Immature natural killer cell (primary cell): Measurements from ENCODE around the gene KMT2C. TPM values are rescaled to one million over a fixed set of nuclear protein-coding genes. Genes with fewer than 3 reads are reported as not detected.
A peak's percentile ranks its signal among the peaks of the same experiment; 100 is the strongest.
"Not testable (repeated sequence)": the region's sequence is repeated elsewhere in the genome, so short reads cannot be mapped to it uniquely, and the experiment has no call there.

ENCODE experiments used
- DNase-seq, 3 donors: peaks; one replicate each; pipeline ENCODE4 v3.0.0; 2022; ENCODE audit warnings: mixed read lengths in 1 of 3
- H3K27ac Mint-ChIP-seq, 6 donors: one replicate each; pipeline ENCODE4 v1.8.0; 2020; ENCODE audit warnings: mixed read lengths in 6 of 6, mild to moderate bottlenecking in 5 of 6, inconsistent platforms in 4 of 6, moderate library complexity in 3 of 6
- H3K27me3 Mint-ChIP-seq, 3 donors: one replicate each; pipeline ENCODE4 v1.8.0; 2020 to 2021; ENCODE audit warnings: low read depth in 3 of 3, mild to moderate bottlenecking in 3 of 3, mixed read lengths in 3 of 3, moderate library complexity in 3 of 3, inconsistent platforms in 1 of 3
- H3K36me3 Mint-ChIP-seq, 3 donors: one replicate each; pipeline ENCODE4 v1.8.0; 2020; ENCODE audit warnings: mixed read lengths in 3 of 3, inconsistent platforms in 2 of 3, mild to moderate bottlenecking in 2 of 3
- H3K4me1 Mint-ChIP-seq, 2 donors: one replicate each; pipeline ENCODE4 v1.8.0; 2020; ENCODE audit warnings: inconsistent platforms in 2 of 2, mild to moderate bottlenecking in 2 of 2, mixed read lengths in 2 of 2, moderate library complexity in 1 of 2
- H3K4me3 Mint-ChIP-seq, 5 donors: one replicate each; pipeline ENCODE4 v1.8.0; 2020; ENCODE audit warnings: mild to moderate bottlenecking in 5 of 5, mixed read lengths in 5 of 5, inconsistent platforms in 3 of 5, moderate library complexity in 3 of 5
- H3K9me3 Mint-ChIP-seq, 6 donors: one replicate each; pipeline ENCODE4 v1.8.0; 2020; ENCODE audit warnings: mild to moderate bottlenecking in 6 of 6, mixed read lengths in 6 of 6, inconsistent platforms in 4 of 6, moderate library complexity in 3 of 6
- polyA plus RNA-seq, 3 donors: library from polyadenylated mRNA; unstranded; fragments of 300-500 nt; fragmentation: Illumina TruSeq; gene quantifications; one replicate each; pipeline ENCODE4 v1.2.3, GENCODE V29; 2021

The KMT2C gene
- 10 to 100 TPM in 1 of 3 donors, 1 to 10 TPM in 2; 5.3 to 24.6 (median 5.6) TPM for polyA plus RNA-seq

DNA sequence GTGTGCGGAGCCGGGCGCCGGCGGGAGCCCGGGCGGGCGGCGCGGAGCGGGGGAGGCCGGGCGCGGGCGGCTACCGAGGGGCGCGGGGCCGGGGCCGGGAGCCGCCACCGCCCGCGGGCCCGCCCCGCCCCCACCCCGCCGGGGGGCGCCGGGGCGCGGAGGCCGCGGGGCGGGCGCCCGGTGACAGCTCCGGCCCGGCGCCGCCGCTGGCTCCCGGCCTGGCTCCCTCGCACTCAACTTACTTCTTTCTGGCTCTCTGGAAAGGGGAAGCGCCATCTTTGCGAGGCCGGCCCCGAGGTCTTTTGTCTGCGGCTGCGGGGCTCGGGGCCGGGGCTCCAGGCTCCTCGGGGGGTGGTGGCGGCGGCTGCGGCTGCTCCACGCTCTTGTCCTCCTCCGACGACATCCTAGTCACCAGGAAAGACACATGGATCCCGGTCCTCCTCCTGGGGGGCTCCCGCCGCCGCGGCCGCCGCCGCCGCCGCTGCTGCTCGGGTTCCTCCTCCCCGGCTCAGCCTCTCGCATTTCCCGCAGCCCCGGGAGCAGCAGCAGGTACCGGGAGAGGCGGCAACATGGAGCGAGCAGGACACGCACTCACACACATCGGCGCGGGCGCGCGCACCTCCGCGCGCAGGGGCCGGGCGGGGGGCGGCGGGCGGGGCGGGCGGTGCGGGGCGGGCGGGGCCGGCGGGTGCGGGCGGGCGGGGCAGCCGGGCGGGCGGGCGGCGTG is at the start of gene KMT2C:
KMT2C (minus strand) TSS at position 620 of the 727 bp plus-strand sequence; CDS start at position 403, 217 bp downstream.
- no peaks in the 10 kb centered on the region for H3K36me3 Mint-ChIP-seq
- H3K9me3 Mint-ChIP-seq, result no peaks in the 10 kb centered on the region
- peak within 1 kb of the TSS; percentile 91 to 97 (median 94) for H3K4me3 Mint-ChIP-seq
- peak; percentile 47 to 60 (median 58) for DNase-seq
- H3K4me1 Mint-ChIP-seq, result peaks cover 32 to 46% of the 10 kb centered on the region in 2 donors
- H3K27ac Mint-ChIP-seq, result peak within 1 kb of the TSS; percentile 91 to 96 (median 94)
- H3K27me3 Mint-ChIP-seq, result peaks cover 23 to 27% (median 24%) of the 10 kb centered on the region in 3 donors

- H3K36me3 Mint-ChIP-seq, result no peaks in the 10 kb centered on the region
- no peaks in the 10 kb centered on the region for H3K4me1 Mint-ChIP-seq
- H3K9me3 Mint-ChIP-seq, result no peaks in the 10 kb centered on the region
- H3K4me3 Mint-ChIP-seq, result no peak overlapping the region
- no peak overlapping the region for H3K27ac Mint-ChIP-seq
- peaks cover 0 to 4% (median 2%) of the 10 kb centered on the region in 3 donors for H3K27me3 Mint-ChIP-seq
- DNase-seq, result no peak
Measured at GRCh38 chr7:152481082-152481481, 45.3 kb upstream of the KMT2C start.

GRCh38 chr7:152480664-152481063 is 44.9 kb upstream of the KMT2C start:
- H3K4me1 Mint-ChIP-seq, result no peaks in the 10 kb centered on the region

DNA sequence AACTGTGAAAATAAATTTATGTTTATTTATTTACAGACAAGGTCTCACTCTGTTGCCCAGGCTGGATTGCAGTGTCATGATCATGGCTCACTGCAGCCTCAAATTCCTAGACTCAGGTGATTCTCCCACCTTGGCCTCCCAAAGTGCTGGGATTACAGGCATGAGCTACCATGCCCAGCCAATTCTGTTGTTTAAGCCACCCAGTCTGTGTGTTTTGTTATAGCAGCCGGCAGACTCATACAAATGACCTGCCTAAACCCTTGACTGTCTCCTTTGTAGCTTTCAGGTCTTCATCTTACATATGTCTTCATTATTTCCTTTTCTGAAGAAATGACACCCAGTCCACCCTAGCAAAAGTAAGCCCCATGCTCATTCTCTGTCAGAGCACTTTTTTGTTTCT is 43.8 kb upstream of the KMT2C start:
- no peak for DNase-seq
- Mint-ChIP-seq H3K27me3 (peaks cover 0 to 2% (median 1%) of the 10 kb centered on the region in 3 donors), H3K4me3 (no peak overlapping the region), H3K36me3 (no peaks in the 10 kb centered on the region), H3K27ac (no peak overlapping the region), H3K9me3 (no peaks in the 10 kb centered on the region), H3K4me1 (no peaks in the 10 kb centered on the region)

More at GRCh38 chr7:152480664-152481063, 44.9 kb upstream of the KMT2C start:
- H3K27me3 Mint-ChIP-seq, result peaks cover 0 to 2% (median 1%) of the 10 kb centered on the region in 3 donors
- no peak overlapping the region for H3K27ac Mint-ChIP-seq
- DNase-seq, result no peak
- H3K4me3 Mint-ChIP-seq, result no peak overlapping the region
- H3K36me3 Mint-ChIP-seq, result no peaks in the 10 kb centered on the region
- H3K9me3 Mint-ChIP-seq, result no peaks in the 10 kb centered on the region

DNA sequence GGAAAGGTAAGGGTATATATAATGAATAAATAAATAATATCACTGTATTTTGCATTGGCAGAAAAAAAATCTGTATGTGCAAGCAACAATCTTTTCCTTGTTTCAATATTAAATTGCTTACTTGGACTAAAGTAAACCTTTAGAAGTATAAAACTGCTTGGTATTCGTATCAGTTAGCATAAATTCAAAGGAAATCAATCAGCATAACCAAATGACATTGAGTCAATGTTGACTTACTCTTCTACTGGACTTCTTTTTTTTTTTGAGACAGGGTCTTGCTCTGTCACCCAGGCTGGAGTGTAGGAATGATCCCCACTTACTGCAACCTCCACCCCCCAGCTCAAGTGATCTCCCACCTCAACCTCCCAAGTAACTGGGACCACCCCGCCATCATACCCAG is 42.3 kb upstream of the KMT2C start:
- Mint-ChIP-seq H3K9me3 (no peaks in the 10 kb centered on the region), H3K27me3 (peaks cover 0 to 2% (median 1%) of the 10 kb centered on the region in 3 donors), H3K27ac (no peak overlapping the region), H3K4me3 (no peak overlapping the region), H3K4me1 (no peaks in the 10 kb centered on the region), H3K36me3 (no peaks in the 10 kb centered on the region)
- DNase-seq, result no peak

- no peaks in the 10 kb centered on the region for H3K4me1 Mint-ChIP-seq
- no peak overlapping the region for H3K4me3 Mint-ChIP-seq
- no peaks in the 10 kb centered on the region for H3K9me3 Mint-ChIP-seq
- H3K27ac Mint-ChIP-seq, result no peak overlapping the region
- no peak for DNase-seq
- H3K36me3 Mint-ChIP-seq, result no peaks in the 10 kb centered on the region
- H3K27me3 Mint-ChIP-seq, result peaks cover 0 to 2% (median 1%) of the 10 kb centered on the region in 3 donors
Measured at GRCh38 chr7:152477079-152477478, 41.3 kb upstream of the KMT2C start.

- H3K36me3 Mint-ChIP-seq, result no peaks in the 10 kb centered on the region
- peaks cover 0 to 2% (median 1%) of the 10 kb centered on the region in 3 donors for H3K27me3 Mint-ChIP-seq
- DNase-seq, result no peak
- H3K27ac Mint-ChIP-seq, result no peak overlapping the region
- H3K4me3 Mint-ChIP-seq, result no peak overlapping the region
- H3K9me3 Mint-ChIP-seq, result no peaks in the 10 kb centered on the region
- H3K4me1 Mint-ChIP-seq, result no peaks in the 10 kb centered on the region
Measured at GRCh38 chr7:152476551-152476950, 40.7 kb upstream of the KMT2C start.

GRCh38 chr7:152471023-152471620 is 35.3 kb upstream of the KMT2C start:
- H3K27ac Mint-ChIP-seq, H3K9me3 Mint-ChIP-seq, H3K27me3 Mint-ChIP-seq, H3K36me3 Mint-ChIP-seq, H3K4me3 Mint-ChIP-seq, H3K4me1 Mint-ChIP-seq, DNase-seq: not testable (repeated sequence)

- DNase-seq, H3K9me3 Mint-ChIP-seq, H3K36me3 Mint-ChIP-seq, H3K27ac Mint-ChIP-seq, H3K4me3 Mint-ChIP-seq, H3K27me3 Mint-ChIP-seq, H3K4me1 Mint-ChIP-seq: not testable (repeated sequence)
Measured at GRCh38 chr7:152470251-152471022, 34.6 kb upstream of the KMT2C start.

GRCh38 chr7:152469576-152469975 is 33.8 kb upstream of the KMT2C start:
- H3K27me3 Mint-ChIP-seq, result peaks cover 3 to 11% (median 9%) of the 10 kb centered on the region in 3 donors
- not testable (repeated sequence) for H3K27ac Mint-ChIP-seq, H3K4me3 Mint-ChIP-seq, H3K4me1 Mint-ChIP-seq, H3K36me3 Mint-ChIP-seq, DNase-seq, H3K9me3 Mint-ChIP-seq

GRCh38 chr7:152467225-152467624 is 31.4 kb upstream of the KMT2C start:
- no peaks in the 10 kb centered on the region for H3K9me3 Mint-ChIP-seq
- H3K4me3 Mint-ChIP-seq, result no peak overlapping the region
- peaks cover 7 to 19% (median 9%) of the 10 kb centered on the region in 3 donors for H3K27me3 Mint-ChIP-seq
- no peak for DNase-seq
- peaks cover 14% of the 10 kb centered on the region in 2 donors for H3K4me1 Mint-ChIP-seq
- peaks cover 0 to 2% (median 0%) of the 10 kb centered on the region in 3 donors for H3K36me3 Mint-ChIP-seq
- H3K27ac Mint-ChIP-seq, result no peak overlapping the region

DNA sequence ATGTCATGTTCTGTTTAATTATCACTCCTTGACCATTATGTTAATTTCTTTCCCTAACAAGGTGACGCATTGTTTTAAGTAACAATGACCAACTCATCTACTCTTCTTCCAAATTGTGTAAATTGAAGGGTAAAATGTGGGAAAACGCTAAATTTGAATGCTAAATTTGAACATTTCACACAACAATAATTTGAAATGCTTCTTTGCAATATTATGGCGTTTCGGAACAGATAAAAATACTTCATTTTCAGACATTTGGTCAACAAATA is 29.2 kb upstream of the KMT2C start:
- H3K4me3 Mint-ChIP-seq, result peak overlapping the region; percentile 85 to 95 (median 92)
- DNase-seq, result no peak
- H3K4me1 Mint-ChIP-seq, result peaks cover 14% of the 10 kb centered on the region in 2 donors
- peak overlapping the region; percentile 90 to 96 (median 94) for H3K27ac Mint-ChIP-seq
- H3K27me3 Mint-ChIP-seq, result peaks cover 7 to 17% (median 9%) of the 10 kb centered on the region in 3 donors
- H3K9me3 Mint-ChIP-seq, result no peaks in the 10 kb centered on the region
- H3K36me3 Mint-ChIP-seq, result no peaks in the 10 kb centered on the region

DNA sequence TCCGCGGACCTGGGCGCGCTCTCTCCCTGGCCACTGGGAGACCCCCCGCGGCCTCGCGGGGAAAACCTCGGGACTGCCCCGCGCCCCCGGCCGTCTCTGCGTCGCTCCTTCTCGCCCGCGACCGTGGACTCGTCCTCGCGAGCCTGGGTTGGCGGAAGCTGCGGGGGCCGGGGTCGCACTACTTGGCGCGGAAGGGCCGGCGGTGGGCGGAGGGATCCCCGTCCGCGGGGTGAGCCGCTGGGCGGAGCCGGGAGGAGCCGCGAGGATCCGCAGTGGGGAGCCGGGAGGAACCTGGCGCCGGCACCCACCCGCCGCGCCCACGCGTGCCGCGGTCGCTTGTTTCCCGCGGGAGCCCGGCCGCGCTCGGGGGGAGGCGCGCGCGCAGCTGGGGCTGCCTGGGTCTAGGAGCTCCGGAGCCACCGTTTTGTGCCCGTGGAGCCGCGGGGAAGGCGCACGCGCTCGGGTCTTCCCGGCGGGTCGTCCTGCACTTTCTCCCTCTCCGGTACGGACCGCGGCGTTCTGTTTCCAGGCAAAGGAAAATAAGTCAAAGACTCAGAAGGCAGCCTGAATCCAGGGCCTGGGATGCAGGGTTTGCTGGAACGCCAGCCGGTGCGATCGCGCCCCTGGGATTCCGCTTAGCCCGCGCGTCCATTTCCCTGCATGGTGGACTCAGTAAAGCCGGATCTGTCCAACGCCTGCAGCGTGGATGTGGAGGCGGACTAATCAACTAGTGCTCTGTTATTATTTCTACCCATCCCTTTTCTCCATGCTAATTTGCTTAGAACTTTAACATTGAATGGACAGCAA is 28.7 kb upstream of the KMT2C start:
- no peak for DNase-seq
- H3K4me1 Mint-ChIP-seq, result peaks cover 14% of the 10 kb centered on the region in 2 donors
- H3K36me3 Mint-ChIP-seq, result no peaks in the 10 kb centered on the region

More for the DNA sequence above, 28.7 kb upstream of the KMT2C start:
- peaks cover 7 to 17% (median 7%) of the 10 kb centered on the region in 3 donors for H3K27me3 Mint-ChIP-seq
- peak overlapping the region; percentile 85 to 95 (median 92) for H3K4me3 Mint-ChIP-seq
- peak overlapping the region; percentile 90 to 96 (median 94) for H3K27ac Mint-ChIP-seq
- H3K9me3 Mint-ChIP-seq, result no peaks in the 10 kb centered on the region
